ENCODE data around the gene XXYLT1.
A peak's percentile ranks its signal among the peaks of the same experiment; 100 is the strongest.

The XXYLT1 gene

DNA sequence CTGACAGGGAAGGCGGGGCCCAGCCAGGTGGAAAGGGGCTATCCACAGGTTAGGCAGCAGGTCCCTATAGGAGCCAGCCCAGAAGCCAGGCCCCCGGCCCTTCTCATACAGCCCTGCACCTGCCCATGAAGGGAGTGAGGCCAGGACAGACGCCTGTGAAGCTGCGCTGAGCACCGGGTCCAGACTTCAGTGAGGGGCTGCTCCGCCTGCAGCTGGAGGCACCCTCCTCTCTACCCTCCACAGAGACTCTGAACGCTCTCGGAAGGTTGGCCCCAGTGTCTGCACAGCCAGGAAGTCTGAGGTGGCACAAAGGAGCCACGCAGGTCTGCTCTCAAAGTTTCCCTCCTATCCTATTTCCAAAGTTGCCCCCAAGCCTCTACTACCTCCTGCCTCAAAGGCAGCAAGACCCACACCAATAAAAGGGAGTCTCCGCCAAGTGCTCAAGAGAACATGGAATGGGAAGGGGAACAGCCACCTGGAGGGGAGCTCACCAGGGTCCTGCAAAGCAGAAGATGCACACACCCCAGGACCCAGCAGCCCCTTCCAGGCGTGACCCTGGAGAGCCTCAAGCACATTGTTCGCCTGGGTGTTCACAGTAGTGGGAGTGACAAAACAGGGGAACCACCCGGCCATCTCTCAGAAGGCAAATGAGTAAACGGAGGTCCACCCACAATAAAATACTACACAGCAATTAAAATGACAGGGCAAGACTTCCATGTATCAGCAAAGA, 19.5 kb downstream of the XXYLT1 start:
- DNase-seq: no peak

DNA sequence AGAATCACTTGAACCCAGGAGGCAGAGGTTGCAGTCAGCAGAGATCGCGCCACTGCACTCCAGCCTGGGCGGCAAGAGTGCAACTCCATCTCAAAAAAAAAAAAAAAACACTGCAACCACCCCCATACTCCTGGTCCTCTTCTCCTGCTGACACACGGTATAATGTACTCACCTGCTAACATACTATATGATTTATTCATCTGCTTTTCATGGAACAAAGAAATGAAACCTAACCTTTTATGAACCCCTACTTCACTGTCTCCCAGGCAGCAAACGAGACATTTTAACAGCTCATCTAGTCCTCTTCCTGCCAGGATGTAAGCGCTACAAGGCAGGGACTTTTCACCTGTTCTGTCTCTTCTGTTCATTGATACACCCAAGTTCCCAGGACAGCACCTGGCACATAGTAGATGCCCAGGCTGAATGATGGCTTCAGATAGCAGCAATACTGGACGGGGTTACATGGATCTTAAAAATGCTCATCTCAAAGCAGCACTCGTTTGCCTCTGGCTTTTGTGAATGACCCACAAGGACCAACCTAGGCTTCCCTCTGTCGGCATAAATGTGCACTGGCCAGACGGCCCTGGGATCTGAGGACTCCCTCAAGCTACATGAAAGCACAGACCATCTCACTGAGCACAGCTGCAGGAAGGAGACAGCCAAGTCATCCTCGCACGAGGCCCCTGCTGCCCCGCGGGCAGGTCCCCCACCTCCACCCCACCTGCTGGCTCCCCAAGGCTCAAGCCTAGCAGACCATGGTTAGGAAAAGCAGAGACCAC, 20.3 kb downstream of the XXYLT1 start:
- no peak for DNase-seq

DNA sequence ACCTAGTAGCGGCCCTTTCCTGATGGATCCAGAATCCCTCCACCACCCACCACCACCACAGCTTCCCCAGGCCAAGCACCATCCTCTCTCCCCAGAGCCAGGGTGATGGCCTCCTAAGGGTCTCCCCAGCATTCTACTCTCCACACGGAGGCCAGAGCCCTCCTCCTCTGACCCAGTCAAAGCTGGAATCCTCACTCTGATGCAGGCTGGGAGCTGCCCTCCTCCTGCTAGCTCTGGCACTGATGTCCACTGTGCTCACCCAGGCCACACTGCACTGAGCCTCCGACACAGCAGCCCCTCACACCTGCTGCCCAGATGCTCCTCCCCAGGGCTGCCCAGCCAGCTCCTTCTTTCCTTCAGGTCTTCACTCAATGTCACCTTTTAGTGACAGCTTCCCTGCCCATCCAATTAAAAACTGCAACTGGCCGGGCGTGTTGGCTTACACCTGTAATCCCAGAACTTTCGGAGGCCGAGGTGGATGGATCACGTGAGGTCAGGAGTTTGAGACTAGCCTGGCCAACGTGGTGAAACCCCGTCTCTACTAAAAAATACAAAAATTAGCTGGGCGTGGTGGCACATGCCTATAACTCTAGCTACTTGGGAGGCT, 21.0 kb downstream of the XXYLT1 start:
- DNase-seq: no peak

DNA sequence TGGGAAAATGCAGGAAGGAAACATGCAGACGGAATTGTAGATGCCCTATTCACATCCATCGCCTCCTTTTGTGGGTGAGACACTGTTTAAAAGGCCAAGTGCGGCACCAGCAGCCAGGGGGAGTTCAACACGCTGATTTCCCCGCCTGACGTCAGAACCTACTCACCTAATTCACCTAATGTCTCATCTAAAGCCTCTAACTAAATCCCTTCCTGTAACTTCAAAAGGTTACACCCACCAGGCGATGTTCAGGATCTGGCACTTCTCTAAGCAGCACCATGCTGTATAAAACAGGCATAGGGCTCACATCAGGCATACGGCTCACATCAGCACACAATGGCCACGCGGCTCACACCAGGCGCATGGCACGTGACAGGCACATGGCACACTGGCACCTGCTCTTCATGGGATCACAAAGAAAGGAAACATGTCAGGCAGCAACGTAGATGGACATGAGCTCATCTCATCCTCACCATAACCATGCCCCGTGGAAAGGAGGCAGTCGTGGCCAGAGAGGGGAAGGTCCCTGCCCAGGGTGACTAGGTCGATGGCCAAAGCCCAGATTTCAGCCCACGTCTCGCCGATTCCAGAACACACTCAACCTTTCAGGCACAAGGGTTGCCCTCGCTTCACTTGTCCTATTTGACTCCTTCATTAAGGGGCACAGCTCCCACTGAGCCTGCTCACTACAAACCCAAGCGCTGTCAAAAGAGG, 21.7 kb downstream of the XXYLT1 start:
- no peak for DNase-seq

DNA sequence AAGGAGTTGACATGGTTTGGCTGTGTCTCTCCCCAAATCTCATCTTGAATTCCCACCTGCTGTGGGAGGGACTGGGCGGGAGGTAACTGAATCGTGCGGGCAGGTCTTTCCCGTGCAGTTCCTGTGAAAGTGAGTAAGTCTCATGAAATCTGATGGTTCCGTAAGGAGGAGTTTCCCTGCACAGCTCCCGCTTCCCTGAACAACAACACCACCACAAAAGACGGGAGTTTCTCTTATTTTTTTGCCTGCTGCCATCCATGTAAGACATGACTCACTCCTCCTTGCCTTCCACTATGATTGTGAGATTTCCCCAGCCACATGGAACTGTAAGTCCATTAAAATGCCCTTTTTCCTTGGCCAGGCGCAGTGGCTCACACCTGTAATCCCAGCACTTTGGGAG, 22.7 kb downstream of the XXYLT1 start:
- no peak for DNase-seq

DNA sequence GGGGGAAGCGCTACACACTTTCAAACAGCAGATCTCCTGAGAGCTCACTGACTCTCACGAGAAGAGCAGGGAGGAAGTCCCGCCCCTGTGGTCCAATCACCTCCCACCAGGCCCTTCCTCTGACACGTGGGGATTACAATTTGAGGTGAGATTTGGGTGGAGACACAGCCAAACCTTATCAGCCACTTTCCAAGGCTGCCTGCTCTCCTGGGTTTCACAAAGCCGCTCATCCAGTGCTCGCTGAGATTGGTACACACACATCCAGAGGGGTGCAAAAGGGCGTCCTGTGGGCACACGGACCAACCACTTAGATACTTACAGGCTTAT, 23.1 kb downstream of the XXYLT1 start:
- no peak for DNase-seq

DNA sequence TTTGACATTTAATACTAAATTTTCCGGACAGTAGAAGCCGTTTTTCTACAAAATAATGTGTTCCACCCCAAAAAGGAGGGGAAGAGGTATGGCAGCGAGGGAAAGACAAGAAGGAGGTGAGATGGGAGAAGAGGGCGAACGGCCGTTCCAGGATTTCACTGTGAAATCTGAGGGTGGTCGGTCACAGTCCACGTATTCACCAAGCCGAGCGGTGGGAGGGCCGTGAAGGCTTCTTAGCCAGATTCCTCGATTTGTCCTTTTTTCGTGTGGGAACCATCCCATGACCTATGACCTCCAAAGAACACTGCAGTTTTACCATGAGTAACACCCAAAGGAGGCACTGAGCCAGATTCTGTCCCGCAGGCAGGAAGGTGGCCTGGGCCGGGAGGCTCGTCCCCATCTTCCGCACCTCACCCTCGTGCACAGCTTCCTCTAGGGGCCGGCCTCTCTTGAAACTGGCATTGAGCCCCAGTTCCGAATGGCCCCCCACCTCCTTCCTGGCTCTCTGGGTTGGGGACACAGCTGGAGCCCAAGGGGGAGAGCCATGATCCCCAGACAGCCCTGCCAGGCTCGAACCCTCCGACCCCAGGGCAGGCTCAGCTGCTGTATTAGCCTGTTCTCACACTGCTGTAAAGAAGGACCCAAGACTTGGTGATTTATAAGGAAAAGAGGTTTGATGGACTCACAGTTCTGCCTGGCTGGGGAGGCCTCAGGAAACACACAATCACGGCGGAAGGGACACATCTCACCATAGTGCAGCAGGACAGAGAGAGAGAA, 23.7 kb downstream of the XXYLT1 start:
- no peak for DNase-seq

DNA sequence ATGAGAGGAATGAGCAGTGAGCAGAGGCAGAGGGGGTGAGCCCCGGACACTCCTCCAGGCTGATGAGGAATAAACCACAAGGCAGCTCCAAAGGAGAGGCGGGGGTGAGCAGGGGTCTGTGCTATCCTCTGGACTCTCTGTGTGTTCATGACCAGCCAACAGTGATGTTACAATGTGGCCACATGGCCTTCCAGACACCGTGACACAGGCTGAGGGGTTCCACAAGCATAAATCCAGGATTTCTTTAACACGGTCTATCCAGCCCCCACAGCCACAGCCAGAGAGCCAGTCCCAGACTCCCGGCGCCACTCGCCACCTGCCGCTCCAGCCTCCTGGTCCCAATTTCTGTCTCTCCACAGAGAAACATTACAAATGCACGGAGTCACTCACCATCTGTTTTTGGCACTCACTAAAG, 24.4 kb downstream of the XXYLT1 start:
- DNase-seq: peak in 10 of 58 donors; percentile 13 to 62 (median 28)

DNA sequence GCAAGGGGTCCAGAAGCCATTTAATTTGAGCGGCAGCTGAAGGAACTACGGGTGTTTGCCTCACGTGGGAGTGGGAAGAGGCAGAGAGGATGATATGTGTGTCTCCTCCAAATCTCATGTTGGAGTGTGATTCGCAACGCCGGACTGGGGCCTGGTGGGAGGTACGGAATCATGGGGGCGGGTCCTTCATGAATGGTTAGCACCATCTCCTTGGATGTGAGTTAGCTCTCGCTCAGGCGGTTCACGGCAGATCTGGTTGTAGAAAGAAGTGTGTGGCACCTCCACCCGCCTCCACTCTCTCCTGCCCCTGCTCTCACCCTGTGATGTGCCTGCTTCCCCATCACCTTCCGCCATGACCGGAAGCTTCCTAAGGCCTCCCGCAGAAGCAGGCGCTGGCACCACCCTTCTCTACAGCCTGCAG, 25.4 kb downstream of the XXYLT1 start:
- no peak for DNase-seq

DNA sequence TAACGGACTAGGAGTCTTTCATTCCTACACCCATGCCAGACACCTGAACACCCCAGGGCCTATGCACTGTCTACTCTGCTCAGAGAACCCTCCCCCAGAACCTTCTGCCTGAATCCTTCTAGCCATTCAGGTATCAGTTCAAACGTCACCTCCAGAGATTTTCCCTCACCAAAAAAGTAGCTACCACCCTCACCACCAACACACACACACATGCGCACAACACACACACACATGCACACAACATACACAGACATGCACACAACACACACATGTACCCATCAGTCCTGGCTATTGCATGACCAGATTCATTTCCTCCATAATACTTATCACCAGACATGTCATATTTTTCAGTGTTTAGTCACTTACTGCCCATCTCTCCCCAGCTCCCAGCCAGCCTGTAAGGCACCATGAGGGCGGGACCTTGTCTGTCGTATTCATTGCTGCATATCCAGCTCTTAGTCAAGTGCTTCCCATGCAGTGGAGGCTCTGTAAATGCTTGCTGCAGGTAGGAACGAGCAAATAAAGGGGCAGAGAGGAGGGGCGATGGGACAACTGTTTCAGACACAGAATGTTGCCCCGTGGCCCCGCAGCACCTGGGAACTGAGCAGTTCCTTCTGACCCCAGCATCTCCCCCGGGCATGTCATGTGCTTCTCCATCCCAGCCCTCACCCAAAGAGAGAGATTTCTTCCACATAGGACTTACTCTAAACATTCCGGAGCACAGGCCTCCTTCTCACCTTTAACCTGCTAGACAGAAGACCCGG, 29.2 kb downstream of the XXYLT1 start:
- no peak for DNase-seq

DNA sequence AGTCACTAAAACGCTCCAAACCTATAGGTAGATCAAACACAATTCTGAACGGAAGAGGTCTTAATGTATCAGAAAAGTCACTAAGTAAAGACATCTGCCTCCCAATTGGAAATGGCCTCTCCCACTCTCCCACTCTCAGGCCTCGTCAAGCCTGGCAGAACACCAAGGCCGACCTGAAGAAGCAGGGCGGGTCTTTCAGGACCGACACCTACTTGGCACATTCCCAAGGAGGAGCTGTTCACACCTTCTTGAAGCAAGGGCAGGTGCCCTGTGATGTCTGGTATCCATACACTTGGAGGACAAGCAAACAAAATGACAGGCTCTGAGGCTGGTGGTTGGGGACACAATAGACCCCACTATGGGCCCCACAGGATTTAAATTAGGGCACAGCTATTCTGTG, 30.0 kb downstream of the XXYLT1 start:
- no peak for DNase-seq

DNA sequence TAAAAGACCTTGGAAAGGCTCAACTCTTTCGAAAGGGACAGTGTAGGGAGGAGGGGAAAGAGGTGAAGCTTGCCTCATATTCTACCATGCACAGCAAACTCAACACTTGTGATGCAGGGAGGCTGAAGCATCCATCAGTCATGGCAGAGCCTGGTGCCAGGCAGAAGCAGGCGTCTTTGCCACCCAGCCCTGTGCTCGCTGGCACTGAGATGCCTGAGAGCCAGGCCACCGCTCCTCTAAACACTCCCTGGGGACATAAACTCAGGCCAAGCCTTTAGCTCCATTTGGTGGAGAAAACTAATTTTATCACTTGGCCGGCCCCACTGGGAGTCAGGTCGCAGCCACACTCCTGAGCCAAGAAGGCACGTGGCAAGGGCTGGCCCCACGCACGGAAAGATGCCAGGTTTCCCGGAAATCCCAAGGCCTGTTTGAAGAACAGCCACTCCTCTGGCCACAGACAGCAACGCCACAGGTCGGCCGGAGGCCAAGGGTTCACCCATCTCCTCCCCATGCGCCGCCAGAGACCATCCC, 30.7 kb downstream of the XXYLT1 start:
- peak in 4 of 58 donors; percentile 21 to 64 (median 40) for DNase-seq

DNA sequence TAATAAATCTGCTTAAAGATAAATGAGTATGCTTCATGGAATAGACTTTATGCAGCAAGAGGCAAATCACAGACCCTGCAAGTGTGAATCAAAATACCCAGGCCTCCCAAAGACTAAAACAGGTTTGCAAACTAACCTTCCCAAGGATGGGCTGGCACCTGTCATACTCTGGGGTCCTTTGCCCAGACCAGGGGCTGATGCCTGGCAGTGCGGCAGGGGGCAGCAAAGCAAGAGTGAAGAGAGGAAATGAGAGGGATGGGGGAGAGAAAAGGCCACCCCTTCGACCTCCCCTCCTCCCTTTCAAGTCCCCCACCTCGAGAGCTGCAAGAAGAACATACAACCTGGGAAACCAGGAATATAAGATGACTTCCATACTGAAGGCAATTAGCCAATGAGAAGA, 31.8 kb downstream of the XXYLT1 start:
- no peak for DNase-seq

DNA sequence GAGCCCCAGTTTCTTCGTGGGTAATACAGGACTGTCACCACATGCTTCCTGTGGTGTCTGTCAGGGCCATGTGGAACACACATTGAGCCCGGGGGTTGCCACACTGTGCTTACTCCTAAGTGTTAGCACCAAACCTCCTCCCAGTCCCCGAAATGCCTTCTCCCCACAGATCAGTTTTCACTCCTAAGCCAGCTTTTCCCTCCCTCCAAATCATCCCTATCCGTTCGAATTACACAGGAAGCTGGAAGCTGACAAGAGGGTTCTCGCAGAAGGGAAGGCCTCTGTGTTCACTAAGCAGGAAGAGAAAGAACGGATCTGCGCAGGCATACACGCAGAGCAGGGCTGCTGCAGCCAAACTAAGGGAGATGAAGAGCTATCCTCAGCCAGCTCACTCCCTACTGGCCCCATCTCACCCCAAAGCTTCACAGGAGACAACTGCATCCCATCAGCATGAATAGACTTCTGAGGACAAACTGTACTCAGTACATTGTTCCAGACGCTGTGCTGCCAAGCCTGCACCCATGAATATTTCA, 32.3 kb downstream of the XXYLT1 start:
- DNase-seq: peak in 7 of 58 donors; percentile 18 to 59 (median 34)

DNA sequence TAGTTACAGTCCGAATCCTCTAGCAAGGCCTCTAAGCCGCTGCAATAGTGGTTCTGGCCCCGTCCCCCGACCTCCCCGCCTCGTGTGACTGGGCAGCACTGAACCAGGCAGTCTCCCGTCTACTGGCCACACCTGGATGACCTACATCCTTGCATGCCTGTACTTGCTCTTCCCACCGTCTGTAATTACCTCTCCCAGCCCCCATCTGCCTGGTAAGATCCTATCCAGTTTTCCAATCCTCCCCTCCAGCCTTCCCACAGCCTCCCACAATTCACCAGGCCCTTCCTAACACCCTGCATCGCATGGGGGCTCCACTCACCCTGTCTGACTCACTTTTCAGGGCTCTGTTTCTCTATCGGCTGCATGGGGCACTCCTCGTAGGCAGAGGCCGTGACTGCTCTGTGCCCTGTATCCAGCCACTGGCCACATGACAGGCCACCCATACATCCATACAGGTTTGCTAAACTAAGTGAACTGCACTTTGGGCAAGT, 32.8 kb downstream of the XXYLT1 start:
- DNase-seq: no peak

DNA sequence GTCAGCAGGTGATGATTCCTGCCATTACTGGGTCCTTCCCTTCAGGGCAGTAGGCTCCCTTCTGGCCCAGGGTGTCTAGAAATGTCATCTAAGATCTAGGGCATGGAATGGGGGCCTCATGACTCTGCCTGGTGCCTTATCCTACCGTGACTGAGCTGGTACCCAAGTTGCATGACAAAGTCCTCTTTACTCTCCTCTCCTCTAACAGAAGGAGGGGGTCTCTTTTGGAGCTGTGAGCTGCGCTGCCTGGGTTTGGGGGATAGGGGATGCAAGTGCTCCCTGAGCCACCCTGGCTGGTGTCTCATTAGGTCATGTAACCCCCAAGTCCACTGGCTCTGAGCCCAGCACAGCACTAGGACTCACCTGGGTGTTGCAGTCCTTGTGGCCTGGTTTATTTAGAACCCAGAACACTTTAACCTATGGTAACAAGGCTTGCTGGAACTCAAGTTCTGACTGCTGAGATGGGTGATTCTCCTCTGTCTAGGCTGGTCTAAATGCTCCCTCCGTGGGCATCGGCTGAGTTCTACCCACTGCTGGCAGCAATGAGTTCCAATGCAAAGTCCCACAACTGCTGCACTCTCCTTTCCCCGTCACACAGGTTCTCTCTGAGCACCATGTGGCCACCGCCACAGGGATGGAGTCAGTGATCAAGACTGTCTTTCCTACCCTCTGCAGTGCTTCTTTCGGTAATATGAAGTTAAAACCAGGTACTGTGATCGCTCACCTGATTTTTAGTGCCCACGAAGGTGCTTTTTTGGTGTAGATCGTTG, 34.0 kb downstream of the XXYLT1 start:
- DNase-seq: no peak

DNA sequence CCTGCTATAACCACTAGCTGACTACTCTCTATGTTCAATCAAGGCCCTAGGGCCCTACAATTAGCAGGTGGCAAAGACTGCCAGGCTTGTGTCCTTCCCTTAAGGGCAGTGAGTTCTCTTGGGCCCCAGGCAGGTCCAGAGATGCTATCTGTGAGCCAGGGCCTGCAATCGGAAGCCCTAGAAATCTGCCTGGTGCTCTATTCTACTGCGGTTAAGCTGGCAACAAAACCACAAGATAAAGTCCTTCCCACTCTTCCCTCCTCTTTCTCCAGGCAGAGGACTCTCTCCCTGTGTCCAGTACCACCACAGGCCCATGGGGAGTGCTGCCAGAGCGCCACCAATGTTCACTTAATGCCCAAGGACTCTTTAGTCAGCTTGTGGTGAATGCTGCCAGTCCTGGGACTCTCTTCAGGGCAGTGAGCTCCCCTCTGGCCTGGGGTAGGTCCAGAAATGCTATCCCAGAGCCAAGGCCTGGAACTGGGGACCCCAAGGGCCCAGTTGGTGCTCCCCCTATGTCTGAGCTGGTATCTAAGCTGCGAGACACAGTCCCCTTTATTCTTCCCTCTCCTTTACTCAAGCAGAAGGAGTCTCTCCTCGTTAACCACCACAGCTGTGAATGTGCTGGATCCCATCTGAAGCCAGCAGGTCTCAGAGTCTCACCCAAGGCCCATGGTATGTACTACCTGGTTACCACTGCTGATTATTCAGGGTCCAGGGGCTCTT, 34.7 kb downstream of the XXYLT1 start:
- DNase-seq: no peak

DNA sequence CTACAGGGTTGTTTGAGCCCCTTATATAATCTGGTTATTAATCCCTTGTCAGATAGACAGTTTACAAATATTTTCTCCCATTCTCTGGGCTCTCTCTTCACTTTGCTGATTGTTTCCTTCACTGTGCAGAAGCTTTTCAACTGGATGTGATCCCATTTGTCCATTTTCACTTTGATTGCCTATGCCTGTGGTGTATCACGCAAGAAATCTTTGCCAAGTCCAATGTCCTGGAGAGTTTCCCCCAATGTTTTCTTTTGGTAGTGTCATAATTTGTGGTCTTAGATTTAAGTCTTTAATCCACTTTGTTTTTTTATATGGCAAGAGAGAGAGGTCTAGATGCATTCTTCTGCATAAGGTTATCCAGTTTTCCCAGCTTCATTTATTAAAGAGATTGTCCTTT, 40.7 kb downstream of the XXYLT1 start:
- no peak for DNase-seq
